DOHH2 (cell line): ENCODE measurements around the gene CDKAL1.

Experiments
- H3F3A ChIP-seq: fragments of 200-600 bp; sonication (generic), shearing (Covaris generic); 2 replicates; pipeline ENCODE4 v1.6.0; 2016; ENCODE audit warnings: antibody characterized with exemption, mild to moderate bottlenecking; ENCODE audit not compliant: control insufficient read depth, insufficient read depth
- H3K27ac ChIP-seq: fragments of 200-600 bp; sonication (generic); 2 replicates; pipeline ENCODE4 v1.5.1; 2014; ENCODE audit warnings: low read depth, mild to moderate bottlenecking, low read length, moderate library complexity
- H3K27me3 ChIP-seq: fragments of 200-600 bp; sonication (generic); 2 replicates; pipeline ENCODE4 v1.6.1; 2014; ENCODE audit warnings: mild to moderate bottlenecking, low read length, mixed read lengths; ENCODE audit not compliant: control insufficient read depth
- H3K36me3 ChIP-seq: fragments of 200-600 bp; sonication (generic); 2 replicates; pipeline ENCODE4 v1.6.1; 2014; ENCODE audit warnings: mild to moderate bottlenecking, low read length, moderate library complexity, mixed read lengths; ENCODE audit not compliant: control insufficient read depth
- H3K4me1 ChIP-seq: fragments of 200-600 bp; sonication (generic); 2 replicates; pipeline ENCODE4 v1.6.1; 2014; ENCODE audit warnings: mild to moderate bottlenecking, low read length, mixed read lengths; ENCODE audit not compliant: control insufficient read depth
- H3K4me2 ChIP-seq: fragments of 200-600 bp; sonication (generic); 2 replicates; pipeline ENCODE4 v1.6.0; 2014; ENCODE audit warnings: mild to moderate bottlenecking, low read length, moderate library complexity
- H3K4me3 ChIP-seq: fragments of 200-600 bp; sonication (generic); 2 replicates; pipeline ENCODE4 v1.5.1; 2014; ENCODE audit warnings: mild to moderate bottlenecking, low read length, mixed read lengths
- H3K79me2 ChIP-seq: fragments of 200-600 bp; sonication (generic); 2 replicates; pipeline ENCODE4 v1.6.1; 2014; ENCODE audit warnings: mild to moderate bottlenecking, low read length, mixed read lengths; ENCODE audit not compliant: control insufficient read depth
- H3K9me2 ChIP-seq: fragments of 200-600 bp; sonication (generic); replicated peaks from 2 replicates; pipeline ENCODE4 v1.6.1; 2014; ENCODE audit warnings: mild to moderate bottlenecking, low read length, mixed read lengths; ENCODE audit not compliant: control insufficient read depth
- H3K9me3 ChIP-seq: fragments of 200-600 bp; sonication (generic); 2 replicates; pipeline ENCODE4 v1.6.1; 2014; ENCODE audit warnings: antibody characterized with exemption, low read length, mixed read lengths; ENCODE audit not compliant: control insufficient read depth, insufficient read depth
- H4K20me1 ChIP-seq: fragments of 200-600 bp; sonication (generic); 2 replicates; pipeline ENCODE4 v1.6.0; 2014; ENCODE audit warnings: low read depth, mild to moderate bottlenecking, antibody characterized with exemption, low read length, moderate library complexity; ENCODE audit not compliant: control insufficient read depth, insufficient read depth
- EZH2phosphoT487 ChIP-seq: fragments of 200-600 bp; sonication (generic); IDR thresholded peaks from 2 replicates; pipeline ENCODE4 v1.6.1; 2017; ENCODE audit warnings: borderline replicate concordance, mild to moderate bottlenecking, antibody characterized with exemption, low read length, moderate library complexity, mixed read lengths
- TF ChIP-seq, protein P1 (sequence below): fragments of 200-600 bp; sonication (generic); IDR thresholded peaks from one replicate; pipeline ENCODE4 v1.5.1; 2014; ENCODE audit warnings: antibody characterized with exemption, mild to moderate bottlenecking, low read depth, low read length; ENCODE audit not compliant: poor library complexity, severe bottlenecking

Gene CDKAL1

DNA sequence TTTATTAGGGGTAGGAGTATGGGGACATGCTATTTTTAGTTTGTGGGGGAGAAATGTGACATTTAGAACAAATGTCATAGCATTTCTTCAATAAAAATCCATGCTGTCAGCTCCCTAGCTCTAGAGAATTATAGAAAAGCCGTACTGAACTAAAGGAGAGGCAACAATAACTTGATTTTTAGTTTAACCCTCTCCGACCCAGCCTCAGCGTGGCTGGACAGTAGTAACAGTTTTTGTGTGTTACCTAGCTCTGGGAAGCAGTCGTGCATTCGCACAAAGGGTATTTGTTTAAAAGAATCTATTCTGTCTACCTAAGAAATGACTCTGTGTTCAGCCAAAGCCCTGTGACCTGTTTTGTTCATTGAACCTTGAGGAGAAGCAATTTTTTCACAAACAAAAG, 616.9 kb downstream of the CDKAL1 start:
- Histone ChIP-seq H3K4me2 (no peak overlapping the region), H3K27me3 (no peaks in the 10 kb centered on the region), H3K9me3 (no peaks in the 10 kb centered on the region), H3K27ac (no peak overlapping the region), H3F3A (no peaks in the 10 kb centered on the region), H3K36me3 (no peaks in the 10 kb centered on the region), H3K79me2 (no peaks in the 10 kb centered on the region), H3K4me3 (no peak overlapping the region), H3K9me2 (no peaks in the 10 kb centered on the region), H4K20me1 (no peaks in the 10 kb centered on the region), H3K4me1 (no peaks in the 10 kb centered on the region)
- TF ChIP-seq, protein P1, sequence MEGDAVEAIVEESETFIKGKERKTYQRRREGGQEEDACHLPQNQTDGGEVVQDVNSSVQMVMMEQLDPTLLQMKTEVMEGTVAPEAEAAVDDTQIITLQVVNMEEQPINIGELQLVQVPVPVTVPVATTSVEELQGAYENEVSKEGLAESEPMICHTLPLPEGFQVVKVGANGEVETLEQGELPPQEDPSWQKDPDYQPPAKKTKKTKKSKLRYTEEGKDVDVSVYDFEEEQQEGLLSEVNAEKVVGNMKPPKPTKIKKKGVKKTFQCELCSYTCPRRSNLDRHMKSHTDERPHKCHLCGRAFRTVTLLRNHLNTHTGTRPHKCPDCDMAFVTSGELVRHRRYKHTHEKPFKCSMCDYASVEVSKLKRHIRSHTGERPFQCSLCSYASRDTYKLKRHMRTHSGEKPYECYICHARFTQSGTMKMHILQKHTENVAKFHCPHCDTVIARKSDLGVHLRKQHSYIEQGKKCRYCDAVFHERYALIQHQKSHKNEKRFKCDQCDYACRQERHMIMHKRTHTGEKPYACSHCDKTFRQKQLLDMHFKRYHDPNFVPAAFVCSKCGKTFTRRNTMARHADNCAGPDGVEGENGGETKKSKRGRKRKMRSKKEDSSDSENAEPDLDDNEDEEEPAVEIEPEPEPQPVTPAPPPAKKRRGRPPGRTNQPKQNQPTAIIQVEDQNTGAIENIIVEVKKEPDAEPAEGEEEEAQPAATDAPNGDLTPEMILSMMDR, result no peak
- no peak for TF ChIP-seq EZH2phosphoT487

DNA sequence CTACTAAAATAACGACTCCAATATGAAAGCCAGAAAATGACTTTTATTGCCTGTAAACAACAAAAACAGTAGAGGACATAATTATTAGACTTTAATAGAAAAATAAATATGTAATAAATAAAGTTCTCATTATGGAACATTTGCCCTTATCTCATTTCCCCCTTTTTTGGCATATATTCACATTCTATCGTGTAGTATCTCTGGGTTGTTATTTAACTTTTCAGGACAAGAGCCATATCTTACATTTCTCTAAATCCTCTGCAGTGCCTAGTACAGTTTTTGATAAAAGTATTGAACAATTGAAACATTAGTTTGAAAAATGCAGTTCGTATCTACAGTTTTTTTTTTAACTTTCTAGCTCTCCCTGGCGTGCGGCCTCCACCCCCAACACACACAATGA, 617.3 kb downstream of the CDKAL1 start:
- H3K79me2 ChIP-seq, result no peaks in the 10 kb centered on the region

DNA sequence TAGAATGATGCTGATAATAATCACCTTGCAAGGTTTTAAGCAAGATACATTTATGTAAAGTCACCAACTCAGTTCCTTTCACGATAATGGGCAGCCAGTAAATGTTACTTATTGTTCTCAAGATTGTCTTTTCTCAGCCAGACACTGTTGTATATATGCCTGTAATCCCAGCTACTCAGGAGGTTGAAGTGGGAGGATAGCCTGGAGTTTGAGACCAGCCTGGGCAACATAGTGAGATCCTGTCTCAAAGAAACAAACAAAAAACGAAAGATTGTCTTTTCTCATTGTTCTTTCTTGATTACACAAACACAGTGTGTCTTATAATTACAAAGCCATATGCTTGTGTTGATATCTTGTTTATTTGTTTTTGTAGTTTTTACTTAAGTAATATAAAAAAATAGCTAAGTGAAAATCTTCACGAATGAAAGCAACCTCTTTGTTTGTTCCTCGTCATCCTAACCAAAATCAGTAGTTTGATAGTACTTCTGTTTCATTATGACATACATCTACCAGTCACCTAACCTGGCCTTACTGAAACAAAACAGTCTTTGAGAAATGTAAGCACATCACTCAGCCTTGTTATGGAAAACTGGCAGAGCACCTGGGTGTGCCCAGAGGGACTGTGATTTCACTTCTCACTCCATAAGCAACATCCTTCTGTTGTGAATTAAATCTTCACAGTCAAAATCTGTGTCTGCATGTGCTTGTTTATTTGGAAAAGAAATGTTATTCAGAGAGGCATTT, 623.1 kb downstream of the CDKAL1 start:
- no peaks in the 10 kb centered on the region for H3F3A ChIP-seq
- H3K36me3 ChIP-seq, result no peaks in the 10 kb centered on the region
- H4K20me1 ChIP-seq, result no peaks in the 10 kb centered on the region
- H3K9me3 ChIP-seq, result no peaks in the 10 kb centered on the region
- H3K4me3 ChIP-seq, result no peak overlapping the region
- no peak for TF ChIP-seq EZH2phosphoT487
- TF ChIP-seq, protein P1, result no peak
- H3K4me1 ChIP-seq, result no peaks in the 10 kb centered on the region
- H3K4me2 ChIP-seq, result no peak overlapping the region
- no peaks in the 10 kb centered on the region for H3K27me3 ChIP-seq
- H3K79me2 ChIP-seq, result no peaks in the 10 kb centered on the region
- H3K27ac ChIP-seq, result no peak overlapping the region
- H3K9me2 ChIP-seq, result no peaks in the 10 kb centered on the region

More for the DNA sequence above, 617.3 kb downstream of the CDKAL1 start:
- Histone ChIP-seq H3K27ac (no peak overlapping the region), H3F3A (no peaks in the 10 kb centered on the region), H3K9me2 (no peaks in the 10 kb centered on the region), H3K27me3 (no peaks in the 10 kb centered on the region), H4K20me1 (no peaks in the 10 kb centered on the region), H3K9me3 (no peaks in the 10 kb centered on the region), H3K4me1 (no peaks in the 10 kb centered on the region), H3K4me2 (no peak overlapping the region), H3K36me3 (no peaks in the 10 kb centered on the region), H3K4me3 (no peak overlapping the region)
- no peak for TF ChIP-seq EZH2phosphoT487
- TF ChIP-seq, protein P1, result no peak
